Skin epidermis (tissue), 12 donors: ENCODE results near the gene POC5.

Experiments
- H3K27ac ChIP-seq, 21 experiments: fragments of 200-600 bp; sonication (generic) in 11 of 21; one replicate each; pipeline ENCODE4 v1.5.0; 2020; ENCODE audit warnings: mild to moderate bottlenecking in 3 of 21, inconsistent platforms in 2 of 21, moderate library complexity in 2 of 21
- H3K4me3 ChIP-seq, 7 experiments: fragments of 200-600 bp; sonication (generic) in 2 of 7; one replicate each; pipeline ENCODE4 v1.5.0; 2020; ENCODE audit warnings: inconsistent platforms in 2 of 7, mild to moderate bottlenecking in 2 of 7, moderate library complexity in 1 of 7

The POC5 gene

DNA sequence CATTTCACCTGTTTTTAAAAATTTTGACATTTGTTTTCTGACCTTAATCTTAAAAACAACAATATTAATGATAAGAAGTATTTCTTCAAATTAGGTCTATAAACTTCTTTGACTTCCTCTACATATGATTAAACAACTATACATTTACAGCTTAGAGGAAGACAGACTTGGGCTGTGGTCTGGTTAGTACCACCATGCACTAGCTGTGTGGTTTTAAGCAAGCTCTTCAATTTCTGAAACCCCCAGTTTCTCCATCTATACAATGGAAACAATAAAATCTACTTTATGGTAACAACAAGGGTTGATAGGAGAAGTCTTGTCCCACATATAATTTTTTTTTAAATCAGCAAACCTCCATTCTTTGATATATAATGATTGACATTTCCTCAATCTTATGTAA lies 90.3 kb downstream of the POC5 start:
- H3K4me3 ChIP-seq, result no peak overlapping the region
- H3K27ac ChIP-seq, result no peak overlapping the region
